Fibroblast of mammary gland (primary cell): Measurements from ENCODE around the gene PPP1R12C.
"Not testable (repeated sequence)": the region's sequence is repeated elsewhere in the genome, so short reads cannot be mapped to it uniquely, and the experiment has no call there.

Experiments
- DNase-seq: peaks from one replicate; pipeline ENCODE4 v3.0.0-alpha.2; 2010; ENCODE audit warnings: low read depth
- H3K4me3 ChIP-seq: 2 replicates; pipeline ENCODE4 v1.5.1; 2011; ENCODE audit warnings: low read depth, mild to moderate bottlenecking, low read length, moderate library complexity; ENCODE audit not compliant: control insufficient read depth
- TF ChIP-seq, protein P1 (sequence below): conservative IDR thresholded peaks from 2 replicates; pipeline ENCODE4 v1.5.1; 2011; ENCODE audit warnings: low read depth, low read length, inconsistent platforms; ENCODE audit not compliant: control insufficient read depth, insufficient read depth

Gene PPP1R12C

DNA sequence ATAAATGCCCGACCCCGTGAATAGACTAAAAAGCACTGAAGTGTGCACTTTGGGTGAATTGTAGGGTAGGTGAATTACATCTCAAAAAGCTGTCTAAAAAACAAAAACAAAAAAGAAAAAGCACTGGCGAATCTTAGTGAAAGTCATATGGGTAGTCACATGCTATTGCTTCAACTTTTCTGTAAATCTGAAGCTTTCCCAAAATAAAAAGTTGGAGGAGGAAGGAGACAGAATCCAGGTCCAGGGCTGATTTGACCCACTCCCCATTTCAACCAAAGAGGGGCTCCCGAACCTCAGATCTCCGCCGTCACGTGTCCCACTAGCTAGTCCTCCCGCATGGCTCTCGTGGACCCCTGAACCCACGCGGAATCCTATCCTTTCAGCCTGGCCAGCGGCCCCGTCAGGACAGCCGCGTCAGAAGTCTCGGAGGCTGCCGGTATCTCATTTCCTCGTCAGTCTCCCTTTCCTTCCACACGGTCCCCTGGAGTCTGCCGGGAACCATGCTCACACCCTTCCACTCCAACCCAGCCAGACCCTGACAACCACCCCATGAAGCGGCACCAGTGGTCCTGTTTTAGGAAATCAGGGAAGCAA is 6.1 kb downstream of the PPP1R12C start:
- no peak overlapping the region for H3K4me3 ChIP-seq
- TF ChIP-seq, protein P1, sequence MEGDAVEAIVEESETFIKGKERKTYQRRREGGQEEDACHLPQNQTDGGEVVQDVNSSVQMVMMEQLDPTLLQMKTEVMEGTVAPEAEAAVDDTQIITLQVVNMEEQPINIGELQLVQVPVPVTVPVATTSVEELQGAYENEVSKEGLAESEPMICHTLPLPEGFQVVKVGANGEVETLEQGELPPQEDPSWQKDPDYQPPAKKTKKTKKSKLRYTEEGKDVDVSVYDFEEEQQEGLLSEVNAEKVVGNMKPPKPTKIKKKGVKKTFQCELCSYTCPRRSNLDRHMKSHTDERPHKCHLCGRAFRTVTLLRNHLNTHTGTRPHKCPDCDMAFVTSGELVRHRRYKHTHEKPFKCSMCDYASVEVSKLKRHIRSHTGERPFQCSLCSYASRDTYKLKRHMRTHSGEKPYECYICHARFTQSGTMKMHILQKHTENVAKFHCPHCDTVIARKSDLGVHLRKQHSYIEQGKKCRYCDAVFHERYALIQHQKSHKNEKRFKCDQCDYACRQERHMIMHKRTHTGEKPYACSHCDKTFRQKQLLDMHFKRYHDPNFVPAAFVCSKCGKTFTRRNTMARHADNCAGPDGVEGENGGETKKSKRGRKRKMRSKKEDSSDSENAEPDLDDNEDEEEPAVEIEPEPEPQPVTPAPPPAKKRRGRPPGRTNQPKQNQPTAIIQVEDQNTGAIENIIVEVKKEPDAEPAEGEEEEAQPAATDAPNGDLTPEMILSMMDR = no peak
- no peak for DNase-seq

GRCh38 chr19:55109527-55110291 is 7.7 kb downstream of the PPP1R12C start:
- no peak for DNase-seq

GRCh38 chr19:55107252-55107651 is 10.2 kb downstream of the PPP1R12C start:
- not testable (repeated sequence) for DNase-seq, H3K4me3 ChIP-seq

More at GRCh38 chr19:55109527-55110291, 7.7 kb downstream of the PPP1R12C start:
- no peak overlapping the region for H3K4me3 ChIP-seq
- TF ChIP-seq, protein P1 = no peak

DNA sequence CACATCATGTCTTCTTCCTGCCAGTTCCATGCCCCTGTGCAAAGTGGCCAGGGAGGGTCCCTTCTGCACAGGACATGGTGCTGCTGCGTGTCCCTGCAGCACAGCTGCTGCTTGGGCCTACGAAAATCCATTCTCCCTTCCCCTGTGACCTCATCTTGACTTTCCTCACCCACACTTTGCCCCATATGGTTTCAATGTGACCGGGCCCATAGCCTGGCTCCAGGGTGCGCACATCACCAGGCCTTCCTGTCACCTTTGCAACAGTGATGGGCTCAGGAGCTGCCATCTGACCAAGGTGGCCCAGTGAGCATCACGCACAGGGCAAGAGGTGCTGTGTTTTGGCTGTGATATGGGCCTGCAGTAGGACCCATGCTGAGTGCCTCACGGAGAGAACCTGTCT is 10.8 kb downstream of the PPP1R12C start:
- H3K4me3 ChIP-seq = no peak overlapping the region
- TF ChIP-seq, protein P1 = no peak
- no peak for DNase-seq

DNA sequence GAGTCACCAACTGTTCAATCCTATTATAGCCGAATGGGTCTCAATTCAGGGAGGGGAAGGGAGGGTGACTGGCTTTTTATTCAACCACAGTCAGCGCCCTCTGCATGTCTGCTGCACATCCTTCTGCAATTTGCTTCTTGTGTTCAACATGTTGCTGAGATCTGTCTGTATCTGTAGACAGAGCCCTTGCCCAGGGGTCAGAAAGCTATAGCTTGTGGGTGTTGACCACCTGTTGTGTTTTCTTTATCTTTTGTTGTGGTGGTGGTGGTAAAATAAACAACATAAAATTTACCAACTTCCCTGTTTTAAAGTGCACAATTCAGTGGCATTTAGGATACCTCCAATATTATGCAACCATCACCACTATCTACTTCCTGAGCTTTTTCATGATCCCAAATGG is 12.2 kb downstream of the PPP1R12C start:
- TF ChIP-seq, protein P1 = no peak
- no peak overlapping the region for H3K4me3 ChIP-seq
- no peak for DNase-seq

- no peak for DNase-seq
- H3K4me3 ChIP-seq = no peak overlapping the region
- TF ChIP-seq, protein P1 = no peak
Observed at GRCh38 chr19:55103190-55103589, 14.2 kb downstream of the PPP1R12C start.

DNA sequence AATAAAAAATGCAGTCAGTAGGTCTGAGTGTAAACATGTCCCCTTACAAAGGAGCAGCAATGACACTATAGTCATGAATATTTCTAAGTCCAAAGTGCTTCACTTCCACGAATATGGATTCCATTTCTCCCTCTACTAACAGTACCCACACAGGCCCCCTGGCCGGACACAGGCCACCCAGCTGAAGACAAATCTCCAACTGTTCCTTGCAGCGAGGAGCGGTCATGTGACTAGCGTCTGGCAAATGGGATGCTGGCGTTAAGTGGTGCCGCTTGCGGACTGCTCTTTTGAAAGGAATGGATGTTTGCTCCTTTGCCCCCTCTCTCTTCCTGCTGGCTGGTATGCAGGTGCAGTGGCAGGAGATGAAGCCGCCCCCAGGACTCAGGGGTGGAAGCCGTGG is 16.2 kb downstream of the PPP1R12C start:
- no peak for DNase-seq
- TF ChIP-seq, protein P1 = no peak

More for the DNA sequence above, 16.2 kb downstream of the PPP1R12C start:
- H3K4me3 ChIP-seq = no peak overlapping the region
